Measurements from ENCODE around the gene MRPL49. TPM values are rescaled to one million over a fixed set of nuclear protein-coding genes. Genes with fewer than 3 reads are reported as not detected.
"Not testable (repeated sequence)": the region's sequence is repeated elsewhere in the genome, so short reads cannot be mapped to it uniquely, and the experiment has no call there.

The MRPL49 gene
- total RNA-seq, 1 donor = 41.6 TPM

DNA sequence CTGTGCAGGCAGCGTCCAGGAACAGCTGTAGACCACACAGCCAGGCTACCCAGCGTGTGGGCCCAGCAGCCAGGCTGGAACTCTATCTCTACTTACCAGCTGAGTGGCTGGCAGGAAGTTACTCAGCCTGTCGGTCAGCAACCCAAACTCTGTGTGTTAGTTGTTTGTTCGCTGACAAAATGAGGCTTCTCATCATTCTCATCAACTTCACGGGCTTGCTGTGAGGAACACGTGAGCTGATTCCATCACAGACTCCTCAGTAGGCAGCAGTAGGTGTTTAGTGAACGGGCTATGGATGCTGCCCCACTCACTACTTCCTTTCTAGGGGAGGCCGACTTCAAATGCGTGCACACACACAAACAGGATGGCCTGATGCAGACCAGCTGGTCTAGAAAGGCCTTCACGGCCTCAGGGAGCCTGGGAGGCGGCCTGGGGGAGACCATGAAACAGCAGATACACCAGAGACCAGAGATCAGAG is 47.1 kb downstream of the MRPL49 start:
- no peak for DNase-seq (ENCODE audit: insufficient read length, low spot score, missing footprints)
- Histone ChIP-seq H3K4me2 (ENCODE audit: insufficient read depth, low read length) (no peak overlapping the region), H3K36me3 (ENCODE audit: insufficient read depth, low read length) (no peaks in the 10 kb centered on the region), H3K4me3 (ENCODE audit: insufficient read depth, low read length) (no peak overlapping the region), H3K79me2 (ENCODE audit: insufficient read depth, low read length) (no peaks in the 10 kb centered on the region), H3K27me3 (ENCODE audit: insufficient read depth, low read length) (no peaks in the 10 kb centered on the region), H3K9me3 (ENCODE audit: low read depth, low read length) (no peaks in the 10 kb centered on the region), H3K27ac (ENCODE audit: low read depth, low read length) (no peak overlapping the region), H3K4me1 (ENCODE audit: insufficient read depth, low read length) (peaks cover 7% of the 10 kb centered on the region), H4K20me1 (ENCODE audit: insufficient read depth, low read length) (no peaks in the 10 kb centered on the region), H2AFZ (ENCODE audit: low read length) (peak overlapping the region; percentile 94)
- TF ChIP-seq, protein P1, sequence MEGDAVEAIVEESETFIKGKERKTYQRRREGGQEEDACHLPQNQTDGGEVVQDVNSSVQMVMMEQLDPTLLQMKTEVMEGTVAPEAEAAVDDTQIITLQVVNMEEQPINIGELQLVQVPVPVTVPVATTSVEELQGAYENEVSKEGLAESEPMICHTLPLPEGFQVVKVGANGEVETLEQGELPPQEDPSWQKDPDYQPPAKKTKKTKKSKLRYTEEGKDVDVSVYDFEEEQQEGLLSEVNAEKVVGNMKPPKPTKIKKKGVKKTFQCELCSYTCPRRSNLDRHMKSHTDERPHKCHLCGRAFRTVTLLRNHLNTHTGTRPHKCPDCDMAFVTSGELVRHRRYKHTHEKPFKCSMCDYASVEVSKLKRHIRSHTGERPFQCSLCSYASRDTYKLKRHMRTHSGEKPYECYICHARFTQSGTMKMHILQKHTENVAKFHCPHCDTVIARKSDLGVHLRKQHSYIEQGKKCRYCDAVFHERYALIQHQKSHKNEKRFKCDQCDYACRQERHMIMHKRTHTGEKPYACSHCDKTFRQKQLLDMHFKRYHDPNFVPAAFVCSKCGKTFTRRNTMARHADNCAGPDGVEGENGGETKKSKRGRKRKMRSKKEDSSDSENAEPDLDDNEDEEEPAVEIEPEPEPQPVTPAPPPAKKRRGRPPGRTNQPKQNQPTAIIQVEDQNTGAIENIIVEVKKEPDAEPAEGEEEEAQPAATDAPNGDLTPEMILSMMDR (IDR thresholded peaks at IDR 0.05; ENCODE audit: extremely low read depth, low read depth, low read length) = no peak

DNA sequence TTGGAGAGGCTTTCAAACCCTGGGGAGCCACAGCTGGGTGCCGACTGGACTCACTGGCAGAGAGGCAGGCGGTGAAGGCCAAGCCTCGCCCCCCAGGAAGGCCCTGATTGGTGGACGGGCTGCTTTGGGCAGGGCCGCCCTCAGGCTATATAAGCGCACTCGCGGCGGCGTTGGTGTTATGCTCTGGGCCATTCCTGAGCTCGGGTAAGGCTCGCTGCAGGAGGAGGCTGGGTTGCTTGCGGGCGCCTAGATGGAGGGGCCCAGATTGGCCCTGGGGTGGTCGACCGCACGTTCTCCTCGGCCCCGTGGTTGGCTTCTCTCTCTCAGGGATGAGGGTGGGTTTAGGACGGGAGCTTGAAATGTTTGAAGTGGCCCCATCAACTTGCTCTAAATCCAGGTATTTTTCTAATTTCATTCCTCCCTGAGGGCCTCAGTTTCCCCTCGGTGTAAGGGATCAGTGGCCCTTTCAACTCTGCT is 48.0 kb downstream of the MRPL49 start, which contains the start of gene SPDYC:
Gene SPDYC (plus strand): TSS at position 176 of the 477 bp plus-strand sequence. CDS start 1,125 bp downstream, outside the sequence.
- no peak for DNase-seq (ENCODE audit: insufficient read length, low spot score, missing footprints)

DNA sequence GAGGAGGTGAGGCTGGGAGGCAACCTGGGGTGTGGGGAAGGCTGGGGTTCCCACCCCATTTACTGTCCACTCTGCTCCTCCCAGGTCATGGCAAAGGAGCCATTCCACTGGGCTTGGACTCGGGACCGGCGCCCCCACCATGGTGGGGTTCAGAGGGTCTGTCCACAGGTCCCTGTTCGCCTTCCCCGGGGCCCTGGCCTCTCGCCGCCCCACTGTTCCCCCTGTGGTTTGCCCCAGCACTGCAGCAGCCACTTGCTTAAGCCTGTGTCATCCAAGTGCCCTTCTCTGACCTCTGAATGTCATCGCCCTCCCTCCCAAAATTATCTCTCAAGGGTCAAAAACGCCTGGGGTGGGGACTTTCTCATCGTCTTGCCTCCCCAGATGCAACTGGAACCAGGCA is 50.5 kb downstream of the MRPL49 start:
- H3K4me2 ChIP-seq (ENCODE audit: insufficient read depth, low read length) = no peak overlapping the region
- no peak for DNase-seq (ENCODE audit: insufficient read length, low spot score, missing footprints)
- peaks cover 4% of the 10 kb centered on the region for H3K4me1 ChIP-seq (ENCODE audit: insufficient read depth, low read length)
- no peaks in the 10 kb centered on the region for H4K20me1 ChIP-seq (ENCODE audit: insufficient read depth, low read length)
- H3K9me3 ChIP-seq (ENCODE audit: low read depth, low read length) = no peaks in the 10 kb centered on the region
- no peaks in the 10 kb centered on the region for H3K36me3 ChIP-seq (ENCODE audit: insufficient read depth, low read length)
- H3K27ac ChIP-seq (ENCODE audit: low read depth, low read length) = no peak overlapping the region
- no peak overlapping the region for H3K4me3 ChIP-seq (ENCODE audit: insufficient read depth, low read length)
- H2AFZ ChIP-seq (ENCODE audit: low read length) = no peak overlapping the region
- TF ChIP-seq, protein P1 (IDR thresholded peaks at IDR 0.05; ENCODE audit: extremely low read depth, low read depth, low read length) = no peak
- no peaks in the 10 kb centered on the region for H3K27me3 ChIP-seq (ENCODE audit: insufficient read depth, low read length)
- no peaks in the 10 kb centered on the region for H3K79me2 ChIP-seq (ENCODE audit: insufficient read depth, low read length)

More for the DNA sequence above, 48.0 kb downstream of the MRPL49 start, which contains the start of gene SPDYC:
- TF ChIP-seq, protein P1 (IDR thresholded peaks at IDR 0.05; ENCODE audit: extremely low read depth, low read depth, low read length) = no peak
- H4K20me1 ChIP-seq (ENCODE audit: insufficient read depth, low read length) = no peaks in the 10 kb centered on the region
- no peaks in the 10 kb centered on the region for H3K79me2 ChIP-seq (ENCODE audit: insufficient read depth, low read length)
- H3K4me2 ChIP-seq (ENCODE audit: insufficient read depth, low read length) = no peak within 1 kb of the TSS
- H2AFZ ChIP-seq (ENCODE audit: low read length) = peak within 1 kb of the TSS; percentile 94
- no peak within 1 kb of the TSS for H3K4me3 ChIP-seq (ENCODE audit: insufficient read depth, low read length)
- peaks cover 7% of the 10 kb centered on the region for H3K4me1 ChIP-seq (ENCODE audit: insufficient read depth, low read length)
- H3K27me3 ChIP-seq (ENCODE audit: insufficient read depth, low read length) = no peaks in the 10 kb centered on the region
- no peaks in the 10 kb centered on the region for H3K36me3 ChIP-seq (ENCODE audit: insufficient read depth, low read length)
- no peaks in the 10 kb centered on the region for H3K9me3 ChIP-seq (ENCODE audit: low read depth, low read length)
- H3K27ac ChIP-seq (ENCODE audit: low read depth, low read length) = no peak within 1 kb of the TSS

DNA sequence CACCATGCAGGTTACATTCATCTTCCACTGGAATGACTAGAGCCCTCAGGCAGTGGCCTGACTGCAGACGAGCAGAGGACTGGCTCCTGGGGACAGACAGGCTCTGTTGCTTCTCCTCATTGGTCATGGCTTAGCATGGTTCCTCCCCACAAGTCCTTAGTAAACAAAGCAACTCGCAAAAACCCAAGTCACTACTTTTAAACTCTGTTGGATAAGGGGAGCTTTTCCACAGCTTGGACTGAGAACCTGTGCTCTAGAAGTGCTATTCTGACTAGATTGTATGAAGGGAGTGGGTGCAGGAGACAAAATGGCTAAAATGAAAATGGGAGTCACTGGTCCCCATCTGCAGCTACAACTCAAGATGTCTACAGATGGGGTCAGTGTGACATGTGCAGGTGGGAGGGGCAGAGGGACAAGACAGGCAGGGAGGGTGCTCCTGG is 52.5 kb downstream of the MRPL49 start:
- DNase-seq (ENCODE audit: insufficient read length, low spot score, missing footprints); H3K27me3 ChIP-seq (ENCODE audit: insufficient read depth, low read length); H2AFZ ChIP-seq (ENCODE audit: low read length); H3K4me1 ChIP-seq (ENCODE audit: insufficient read depth, low read length); H4K20me1 ChIP-seq (ENCODE audit: insufficient read depth, low read length); H3K36me3 ChIP-seq (ENCODE audit: insufficient read depth, low read length); H3K27ac ChIP-seq (ENCODE audit: low read depth, low read length); H3K4me3 ChIP-seq (ENCODE audit: insufficient read depth, low read length); H3K79me2 ChIP-seq (ENCODE audit: insufficient read depth, low read length); H3K9me3 ChIP-seq (ENCODE audit: low read depth, low read length); H3K4me2 ChIP-seq (ENCODE audit: insufficient read depth, low read length): not testable (repeated sequence)

Small RNA genes lying within 50 kb of the gene (small RNA-seq; reads per million reads assigned to genes)
- gene HIGD1AP10 = not detected
- not detected for gene PDCL2P2
- 43.7 reads per million, percentile 96 among the genes with 10 or more reads in this experiment for gene RNU2-23P

Other genes starting within 250 kb of the MRPL49 start
- 51.3 and 51.4 TPM in 2 replicates for gene EHD1, start 243.7 kb upstream of the MRPL49 start, total RNA-seq
- 20.0 and 25.7 TPM in 2 replicates for gene ATG2A, start 205.1 kb upstream of the MRPL49 start, total RNA-seq
- gene PPP2R5B, start 197.6 kb upstream of the MRPL49 start, total RNA-seq = 6.2 and 6.8 TPM in 2 replicates
- gene GPHA2, start 186.4 kb upstream of the MRPL49 start, total RNA-seq = not detected in 2 replicates
- not detected in 2 replicates for gene MAJIN, start 150.2 kb upstream of the MRPL49 start, total RNA-seq
- 0.29 and 1.4 TPM in 2 replicates for gene BATF2, start 125.3 kb upstream of the MRPL49 start, total RNA-seq
- gene ARL2, start 108.2 kb upstream of the MRPL49 start, total RNA-seq = 66.3 and 78.5 TPM in 2 replicates
- 12.3 and 13.0 TPM in 2 replicates for gene SNX15, start 94.9 kb upstream of the MRPL49 start, total RNA-seq
- gene SAC3D1, start 81.1 kb upstream of the MRPL49 start, total RNA-seq = 7.6 and 9.7 TPM in 2 replicates
- gene NAALADL1, start 63.8 kb upstream of the MRPL49 start, total RNA-seq = 15.6 and 17.7 TPM in 2 replicates
- 2.1 and 3.3 TPM in 2 replicates for gene CDCA5, start 38.3 kb upstream of the MRPL49 start, total RNA-seq
- 38.6 and 39.4 TPM in 2 replicates for gene ZFPL1, start 38.1 kb upstream of the MRPL49 start, total RNA-seq
- gene VPS51, start 26.1 kb upstream of the MRPL49 start, total RNA-seq = 122 and 153 TPM in 2 replicates
- gene TM7SF2, start 10.4 kb upstream of the MRPL49 start, total RNA-seq = 8.8 and 10.1 TPM in 2 replicates
- gene ZNHIT2, start 4.6 kb upstream of the MRPL49 start, total RNA-seq = 12.3 and 12.4 TPM in 2 replicates
- gene FAU, start 187 bp upstream of the MRPL49 start, total RNA-seq = 94.3 and 118 TPM in 2 replicates
- 10.3 and 11.9 TPM in 2 replicates for gene SYVN1, start 12.2 kb downstream of the MRPL49 start, total RNA-seq
- gene SPDYC, start 47.9 kb downstream of the MRPL49 start, total RNA-seq = not detected in 2 replicates
- gene CAPN1, start 59.6 kb downstream of the MRPL49 start, total RNA-seq = 102 and 116 TPM in 2 replicates
- 4.3 and 6.2 TPM in 2 replicates for gene POLA2, start 139.6 kb downstream of the MRPL49 start, total RNA-seq
- 15.0 and 15.6 TPM in 2 replicates for gene CDC42EP2, start 192.5 kb downstream of the MRPL49 start, total RNA-seq
- gene DPF2, start 211.5 kb downstream of the MRPL49 start, total RNA-seq = 44.2 and 48.1 TPM in 2 replicates
- not detected in 2 replicates for gene TIGD3, start 232.4 kb downstream of the MRPL49 start, total RNA-seq

All from osteoblast (primary cell).